GM12878 (cell line): ENCODE data around the gene TBKBP1.

Experiments used
- EZH2 ChIP-seq: IDR thresholded peaks from 2 replicates; pipeline ENCODE4 v1.6.1; 2012; ENCODE audit warnings: low read depth, mild to moderate bottlenecking, control low read depth, inconsistent platforms, low read length, borderline replicate concordance; ENCODE audit not compliant: control insufficient read depth
- KAT2A ChIP-seq: conservative IDR thresholded peaks from 2 replicates; pipeline ENCODE4 v1.6.1; 2011; ENCODE audit warnings: low read depth, low read length; ENCODE audit not compliant: control insufficient read depth
- NFXL1 ChIP-seq: fragments of 450-650 bp; IDR thresholded peaks from 2 replicates; pipeline ENCODE4 v1.6.1; 2017; ENCODE audit warnings: antibody characterized with exemption, mild to moderate bottlenecking, borderline replicate concordance
- TF ChIP-seq, protein P1 (sequence below), 3 experiments: IDR thresholded peaks in 2 of 3; conservative IDR thresholded peaks in 1 of 3; 2 replicates each; pipeline ENCODE4 v1.5.1; 2011; ENCODE audit warnings: low read depth in 3 of 3, low read length in 3 of 3, mild to moderate bottlenecking in 3 of 3, control low read depth in 2 of 3, moderate library complexity in 2 of 3, inconsistent platforms in 1 of 3, mixed read lengths in 1 of 3; ENCODE audit not compliant: control insufficient read depth in 2 of 3, insufficient read depth in 1 of 3; ENCODE audit errors: extremely low read depth in 1 of 3

DNA sequence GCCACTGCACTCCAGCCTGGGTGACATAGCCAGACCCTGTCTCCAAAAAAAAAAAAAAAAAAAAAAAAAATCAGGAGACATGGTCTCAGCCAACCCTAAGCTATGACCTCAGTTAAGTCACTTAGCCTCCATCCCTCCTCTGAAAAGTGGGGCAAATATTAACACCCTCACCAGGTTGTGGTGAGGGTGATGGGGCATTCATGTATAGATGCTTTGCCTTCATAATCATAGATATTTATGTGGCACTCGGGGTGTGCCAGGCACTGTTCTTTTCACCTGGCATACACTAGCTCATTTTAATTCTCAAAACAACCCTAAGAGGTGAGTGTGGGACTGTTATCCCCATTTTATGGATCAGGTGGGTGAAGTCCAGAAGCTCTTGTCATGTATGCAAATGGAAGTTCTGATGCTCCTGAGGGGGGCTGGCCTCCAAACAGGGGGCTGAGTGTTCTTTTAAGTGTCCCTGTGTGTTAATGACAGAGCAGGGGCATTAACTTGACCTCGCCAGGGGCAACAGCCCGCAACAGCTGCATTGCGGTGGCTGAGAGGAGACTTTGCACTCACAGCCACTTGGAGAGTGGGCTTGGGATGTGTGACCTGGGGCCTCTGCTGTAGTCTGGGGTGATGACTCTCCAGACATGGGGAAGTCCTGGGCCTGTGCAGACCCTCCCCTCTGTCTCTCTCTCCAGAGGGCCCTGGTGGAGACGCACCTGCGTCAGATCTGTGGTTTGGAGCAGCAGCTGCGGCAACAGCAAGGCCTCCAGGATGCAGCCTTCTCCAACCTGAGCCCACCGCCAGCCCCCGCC lies 4.1 kb downstream of the TBKBP1 start:
- no peak for TF ChIP-seq KAT2A
- TF ChIP-seq, protein P1, sequence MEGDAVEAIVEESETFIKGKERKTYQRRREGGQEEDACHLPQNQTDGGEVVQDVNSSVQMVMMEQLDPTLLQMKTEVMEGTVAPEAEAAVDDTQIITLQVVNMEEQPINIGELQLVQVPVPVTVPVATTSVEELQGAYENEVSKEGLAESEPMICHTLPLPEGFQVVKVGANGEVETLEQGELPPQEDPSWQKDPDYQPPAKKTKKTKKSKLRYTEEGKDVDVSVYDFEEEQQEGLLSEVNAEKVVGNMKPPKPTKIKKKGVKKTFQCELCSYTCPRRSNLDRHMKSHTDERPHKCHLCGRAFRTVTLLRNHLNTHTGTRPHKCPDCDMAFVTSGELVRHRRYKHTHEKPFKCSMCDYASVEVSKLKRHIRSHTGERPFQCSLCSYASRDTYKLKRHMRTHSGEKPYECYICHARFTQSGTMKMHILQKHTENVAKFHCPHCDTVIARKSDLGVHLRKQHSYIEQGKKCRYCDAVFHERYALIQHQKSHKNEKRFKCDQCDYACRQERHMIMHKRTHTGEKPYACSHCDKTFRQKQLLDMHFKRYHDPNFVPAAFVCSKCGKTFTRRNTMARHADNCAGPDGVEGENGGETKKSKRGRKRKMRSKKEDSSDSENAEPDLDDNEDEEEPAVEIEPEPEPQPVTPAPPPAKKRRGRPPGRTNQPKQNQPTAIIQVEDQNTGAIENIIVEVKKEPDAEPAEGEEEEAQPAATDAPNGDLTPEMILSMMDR (IDR thresholded peaks at IDR 0.05 in 2 of 3, conservative IDR thresholded peaks at IDR 0.05 in 1 of 3; ENCODE audit: control insufficient read depth in 2 of 3, extremely low read depth in 1 of 3, insufficient read depth in 1 of 3, low read depth in 3 of 3, low read length in 3 of 3) = no peak
- TF ChIP-seq EZH2 = no peak
- TF ChIP-seq NFXL1 = no peak
